Activated CD8-positive, alpha-beta memory T cell treated with anti-CD3 and anti-CD28 coated beads, Interleukin-2, amount 50 U/mL, for 1 hour (primary cell): ENCODE measurements around the gene APEX2.
"Not testable (repeated sequence)": the region's sequence is repeated elsewhere in the genome, so short reads cannot be mapped to it uniquely, and the experiment has no call there.

Experiments
- DNase-seq: peaks from one replicate; pipeline ENCODE4 v3.0.0-alpha.2; 2020; ENCODE audit errors: extremely low read depth

The APEX2 gene

DNA sequence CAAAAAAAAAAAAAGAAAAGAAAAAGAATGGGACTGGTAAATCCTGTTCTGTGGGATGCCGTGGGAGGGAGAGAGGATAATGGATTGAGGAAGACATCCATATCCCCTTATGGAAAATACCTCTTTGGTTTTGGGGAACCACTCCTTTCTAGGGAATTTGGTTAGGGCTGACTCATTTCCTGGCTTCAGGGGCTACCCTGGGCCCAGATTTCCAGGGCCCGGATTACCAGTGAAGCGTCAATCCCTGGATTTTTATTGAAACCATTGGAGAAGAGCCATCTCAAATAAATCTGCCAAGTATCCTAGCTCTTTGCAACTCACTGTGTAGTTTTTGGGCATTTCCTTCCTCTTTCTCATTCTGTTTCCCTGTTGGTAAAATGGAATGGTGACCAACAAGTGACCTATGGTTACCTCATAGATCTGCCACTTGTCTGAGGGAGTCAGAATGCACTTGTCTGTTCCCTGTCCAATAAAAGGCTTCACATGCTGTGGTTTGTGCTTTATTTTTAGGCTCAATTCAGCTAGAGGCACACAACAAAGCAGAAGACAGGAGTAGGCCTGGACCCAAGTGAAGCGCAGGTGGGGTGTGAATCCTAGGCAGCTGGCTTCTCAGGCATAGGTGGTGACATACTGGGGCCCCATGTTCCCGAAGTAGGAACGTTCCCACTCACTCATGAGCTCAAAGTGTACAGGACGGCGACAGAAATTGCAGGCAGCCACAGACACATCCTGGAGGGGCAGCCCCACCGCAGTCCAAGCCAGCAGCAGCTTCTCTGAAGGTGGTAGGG, 8.6 kb downstream of the APEX2 start:
- no peak for DNase-seq

DNA sequence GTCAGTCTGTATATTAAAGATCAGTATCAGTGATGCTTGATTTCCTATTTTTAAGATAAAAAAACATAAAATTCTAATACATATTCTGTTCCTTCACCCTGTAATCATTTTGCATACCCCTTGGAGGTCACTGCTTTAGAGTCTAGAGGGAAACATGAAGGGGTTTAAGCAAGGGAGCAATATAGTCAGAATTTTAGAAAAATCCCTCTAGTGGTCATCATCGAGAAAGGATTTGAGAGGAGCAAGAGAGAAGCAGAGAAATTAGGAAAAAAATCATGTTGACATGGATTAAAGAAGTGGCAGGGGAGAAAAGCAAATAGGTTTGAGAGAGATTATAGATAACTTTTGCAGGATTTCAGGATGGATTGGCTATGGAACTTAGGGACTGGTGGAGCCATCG, 11.1 kb downstream of the APEX2 start:
- DNase-seq = no peak

DNA sequence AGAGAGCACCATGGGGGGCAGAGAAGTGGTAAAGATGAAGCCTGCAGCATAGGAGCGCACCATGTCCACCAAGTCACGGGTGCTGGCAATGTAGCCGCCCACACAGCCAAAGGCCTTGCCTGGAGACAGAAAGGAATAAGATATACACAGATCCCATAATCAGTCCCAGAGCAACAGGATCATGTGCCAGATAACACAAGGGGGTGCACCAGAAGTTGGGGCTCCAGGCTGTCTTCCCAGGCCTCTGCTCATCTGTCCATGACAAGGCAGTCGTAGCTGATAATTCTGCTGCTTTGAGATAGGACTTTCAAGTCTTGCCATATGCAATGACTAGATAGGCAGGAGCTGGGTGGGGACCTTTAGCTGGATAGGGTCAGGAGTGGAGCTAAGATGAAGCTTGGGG, 14.7 kb downstream of the APEX2 start:
- no peak for DNase-seq

DNA sequence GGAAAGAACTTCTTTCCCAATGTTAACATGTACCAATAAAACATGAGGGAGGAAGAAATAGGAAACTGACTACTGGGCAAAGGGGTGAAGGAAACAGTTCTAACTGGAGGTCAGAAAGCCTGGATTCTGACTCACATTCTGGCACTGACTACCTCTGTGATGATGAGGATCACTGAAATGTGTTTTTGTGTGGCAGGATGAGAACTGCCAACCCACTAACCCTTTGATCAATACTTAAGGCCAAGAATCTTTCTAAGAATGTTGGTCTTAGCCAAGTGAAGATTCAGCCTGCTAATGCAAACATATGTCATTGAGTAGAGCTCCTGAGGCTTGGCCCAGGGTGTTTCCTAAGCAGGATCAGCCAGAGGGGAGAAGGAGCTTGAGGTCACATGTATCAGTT, 26.0 kb downstream of the APEX2 start:
- no peak for DNase-seq

DNA sequence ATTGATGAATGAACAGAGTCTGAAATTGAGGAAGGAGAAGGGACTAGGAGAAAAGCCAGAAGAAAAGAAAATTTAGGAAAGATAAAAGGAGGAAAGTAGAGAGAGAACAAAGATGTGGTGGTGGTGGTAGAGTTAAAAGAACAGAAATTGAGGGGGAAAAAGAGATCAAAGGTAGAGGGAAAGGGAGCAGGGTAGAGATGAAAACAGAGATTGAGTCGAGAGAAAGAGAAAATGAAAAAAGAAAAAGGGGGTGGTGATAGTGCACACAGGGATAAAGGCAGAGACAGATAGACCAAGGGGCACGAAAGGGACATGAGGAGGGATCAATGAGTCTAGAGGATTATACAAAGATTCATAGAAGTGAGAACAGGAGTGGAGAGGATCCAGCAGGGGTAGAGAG, 26.7 kb downstream of the APEX2 start:
- no peak for DNase-seq

DNA sequence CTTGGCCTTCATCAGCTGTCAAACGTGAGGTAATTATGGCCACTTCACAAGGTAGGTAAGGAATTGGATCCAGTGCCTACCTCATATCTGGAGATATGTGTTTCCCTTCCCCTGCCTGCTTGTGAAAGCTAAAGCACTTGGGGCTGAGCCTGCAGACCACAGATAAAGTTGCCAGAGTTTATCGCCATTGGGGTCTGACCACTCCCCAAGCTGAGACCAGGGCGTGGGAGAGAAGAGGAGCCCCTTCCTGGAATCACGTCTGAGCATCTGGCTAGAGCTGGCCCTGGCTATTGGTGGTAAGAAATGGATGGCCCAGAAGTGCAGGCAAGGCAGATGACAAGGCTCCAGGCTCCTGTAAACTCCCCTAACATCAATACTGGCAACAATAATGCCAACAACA, 27.9 kb downstream of the APEX2 start:
- DNase-seq = no peak

DNA sequence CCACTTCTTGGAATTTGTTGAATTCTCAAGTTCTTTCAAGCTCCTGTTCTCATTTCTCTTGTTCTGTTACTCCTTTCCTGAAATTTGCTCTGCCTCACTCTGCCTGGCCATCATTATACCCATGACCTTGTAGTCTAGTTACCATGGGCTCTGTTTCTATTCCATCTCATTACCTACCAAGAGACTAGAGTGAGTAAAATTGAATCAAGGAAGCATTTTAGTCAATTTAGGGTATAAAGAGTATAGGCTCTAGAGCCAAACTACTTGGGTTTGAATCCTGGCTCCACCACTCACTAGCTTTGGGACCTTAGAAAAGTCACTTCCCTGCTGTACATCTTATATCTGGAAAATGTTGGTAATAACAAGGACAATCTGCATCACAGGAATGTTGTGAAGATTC, 28.4 kb downstream of the APEX2 start:
- no peak for DNase-seq

DNA sequence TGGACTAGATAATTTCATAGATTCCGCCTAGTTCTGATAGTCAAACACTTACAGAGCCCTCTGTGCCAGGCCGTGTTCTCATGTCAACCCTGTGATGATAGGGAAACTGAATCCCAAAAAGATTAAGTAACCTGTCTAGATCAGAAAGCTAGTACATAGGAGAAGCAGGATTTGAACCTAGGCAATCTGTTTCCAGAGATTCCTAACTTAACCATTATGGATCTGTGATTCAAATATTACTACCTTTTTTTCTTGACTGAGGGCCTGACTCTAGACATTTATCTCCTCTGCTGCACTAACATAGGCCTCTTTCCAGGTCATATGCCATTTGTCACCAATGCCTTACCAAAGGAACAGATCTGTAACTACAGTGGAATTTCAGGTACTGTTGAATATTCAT, 29.1 kb downstream of the APEX2 start:
- no peak for DNase-seq

DNA sequence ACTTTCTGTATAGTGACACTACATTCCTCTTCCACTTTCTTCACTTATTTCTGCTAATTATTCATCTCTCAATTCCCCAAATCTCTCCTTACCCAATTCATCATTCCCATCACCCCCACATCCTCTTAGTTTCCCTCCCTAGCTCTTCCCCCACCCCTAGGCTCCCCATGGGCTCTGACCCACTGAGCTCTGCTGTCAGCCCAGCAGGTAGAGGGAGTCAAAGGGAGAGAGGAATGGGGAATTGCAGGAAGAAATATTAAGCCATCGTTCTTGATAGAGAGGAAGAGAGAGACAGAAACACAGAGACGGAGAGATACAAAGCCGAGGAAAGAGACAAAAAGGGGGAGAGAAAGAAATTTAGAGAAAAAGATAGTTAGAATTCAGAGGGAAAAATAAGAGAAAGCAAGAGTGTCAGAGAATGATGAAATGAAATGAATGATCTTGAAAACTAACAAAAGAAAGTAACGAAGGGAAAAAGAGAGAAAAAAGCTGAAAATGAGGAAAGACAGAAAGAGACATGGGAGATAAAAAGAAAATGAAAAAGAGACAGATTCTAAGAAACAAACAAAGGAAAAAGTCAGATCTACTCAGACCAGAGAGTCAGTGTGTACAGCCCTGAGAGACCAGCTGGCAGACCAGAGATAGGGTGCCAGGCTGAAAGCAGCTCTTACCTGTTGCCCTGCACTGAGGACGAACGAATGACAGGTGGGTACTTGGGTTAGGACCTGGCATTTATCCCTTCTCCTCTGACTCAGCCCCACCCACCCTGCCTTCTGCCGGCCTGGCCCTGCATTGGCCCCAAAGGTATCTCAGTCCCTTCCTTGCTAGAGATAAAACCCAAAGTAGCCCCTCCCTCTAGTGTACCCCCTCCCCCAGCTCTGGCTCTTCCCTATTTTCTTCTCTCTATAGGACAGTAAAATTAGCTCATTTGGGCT, 30.4 kb downstream of the APEX2 start, which contains the start of gene ALAS2:
Gene ALAS2 (minus strand): TSS at position 707 of the 935 bp plus-strand sequence. CDS start 4,977 bp downstream, outside the sequence.
- no peak for DNase-seq

DNA sequence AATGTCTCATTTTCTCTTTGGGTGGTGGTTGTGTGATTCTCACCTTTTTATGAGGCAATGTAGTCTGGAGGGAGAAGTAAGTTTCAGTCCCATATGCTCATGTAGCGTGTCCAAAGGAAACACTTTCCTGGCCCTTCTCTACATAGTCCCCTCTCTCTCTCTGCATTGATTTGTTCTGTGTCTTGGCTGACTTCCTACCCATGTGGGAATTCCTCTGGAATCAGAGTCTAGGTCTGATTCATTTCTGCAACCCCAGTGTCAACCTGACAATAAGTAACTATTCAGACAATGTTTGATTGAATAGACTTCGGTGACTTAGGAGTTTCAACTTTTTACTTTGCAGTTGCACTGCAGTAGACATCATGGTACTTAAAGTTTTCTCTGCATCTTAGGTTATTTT, 33.3 kb downstream of the APEX2 start:
- no peak for DNase-seq

DNA sequence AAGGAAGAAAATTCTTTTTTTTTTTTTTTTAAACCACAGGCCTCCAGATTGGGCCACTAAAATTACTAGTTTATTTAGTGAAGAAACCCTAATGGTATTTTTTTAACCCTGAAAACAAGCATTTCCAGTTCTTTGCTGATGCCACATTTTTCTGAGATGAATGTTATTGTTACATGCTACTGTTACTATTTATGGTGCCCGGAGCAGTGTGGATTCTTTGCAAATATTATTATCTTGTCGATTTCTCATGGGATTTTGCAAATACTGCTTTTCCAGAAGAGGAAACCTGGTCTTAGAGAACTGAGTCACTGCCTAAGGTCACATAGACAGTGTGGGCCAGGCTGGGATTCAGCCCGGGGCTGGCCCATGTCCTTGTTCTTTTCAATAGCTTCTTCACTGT, 39.3 kb downstream of the APEX2 start:
- no peak for DNase-seq

DNA sequence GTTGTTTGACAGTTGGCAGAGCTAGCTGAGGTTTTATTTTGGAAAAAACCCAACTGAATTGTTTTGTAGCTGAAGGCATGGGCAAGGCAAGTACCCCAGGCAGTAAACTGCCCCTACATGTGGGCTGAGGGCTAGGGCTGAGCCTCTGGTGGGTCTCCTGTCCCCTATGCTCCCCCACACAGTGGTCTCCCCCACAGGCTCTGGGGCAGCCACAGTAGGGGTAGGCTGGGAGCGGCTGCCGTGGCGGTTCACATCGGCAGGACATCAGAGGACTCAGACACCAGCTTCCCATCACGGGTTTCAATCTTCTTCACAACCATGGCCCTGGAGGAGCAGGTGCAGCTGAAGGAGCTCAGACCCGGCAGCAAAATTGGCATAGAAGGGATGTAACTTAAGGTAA, 41.4 kb downstream of the APEX2 start:
- DNase-seq = no peak

DNA sequence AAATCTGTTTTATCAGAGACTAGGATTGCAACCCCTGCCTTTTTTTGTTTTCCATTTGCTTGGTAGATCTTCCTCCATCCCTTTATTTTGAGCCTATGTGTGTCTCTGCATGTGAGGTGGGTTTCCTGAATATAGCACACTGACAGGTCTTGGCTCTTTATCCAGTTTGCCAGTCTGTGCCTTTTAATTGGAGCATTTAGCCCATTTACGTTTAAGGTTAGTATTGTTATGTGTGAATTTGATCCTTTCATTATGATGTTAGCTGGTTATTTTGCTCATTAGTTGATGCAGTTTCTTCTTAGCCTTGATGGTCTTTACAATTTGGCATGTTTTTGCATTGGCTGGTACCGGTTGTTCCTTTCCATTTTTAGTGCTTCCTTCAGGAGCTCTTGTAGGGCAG, 50.4 kb downstream of the APEX2 start:
- not testable (repeated sequence) for DNase-seq

DNA sequence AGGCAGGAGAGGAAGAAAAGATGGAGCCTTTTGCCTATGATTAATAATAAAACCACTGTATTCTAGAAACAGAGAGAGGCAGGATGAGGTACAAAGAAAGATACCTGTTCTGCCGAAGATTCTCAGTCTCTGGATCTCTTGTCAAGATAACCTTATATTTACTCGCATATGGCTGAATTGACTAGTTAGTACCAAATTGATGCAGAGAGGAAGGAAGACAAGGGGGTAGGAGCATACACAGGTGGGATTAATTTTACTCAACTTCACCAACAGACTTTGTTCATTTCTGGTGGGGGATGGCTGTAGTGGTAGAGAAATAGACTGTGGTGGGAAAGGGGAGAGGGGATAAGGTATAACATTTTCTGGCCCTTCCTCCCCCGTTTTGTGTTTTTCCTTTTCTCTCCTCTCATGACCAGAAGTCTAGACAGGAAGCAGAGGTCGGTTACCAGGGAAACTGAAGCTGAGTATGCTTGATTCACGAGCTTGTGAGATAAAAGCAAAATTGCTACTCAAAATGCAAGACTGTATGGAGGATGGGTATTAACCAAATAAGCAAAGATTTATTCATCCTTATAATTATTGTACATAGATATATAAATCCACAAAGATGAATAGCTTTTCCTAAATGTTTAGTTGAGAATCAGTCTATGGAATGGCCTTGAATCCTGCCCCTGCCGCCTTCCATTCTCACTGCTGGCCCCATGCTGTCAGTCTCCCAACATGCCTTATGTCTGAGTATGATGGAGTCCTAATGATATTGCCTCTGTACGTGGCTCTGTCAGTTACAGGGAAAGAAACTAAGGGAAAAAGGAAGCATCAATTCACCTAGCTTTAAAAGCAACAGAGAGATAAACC, 56.9 kb downstream of the APEX2 start:
- DNase-seq = peak; percentile 22

DNA sequence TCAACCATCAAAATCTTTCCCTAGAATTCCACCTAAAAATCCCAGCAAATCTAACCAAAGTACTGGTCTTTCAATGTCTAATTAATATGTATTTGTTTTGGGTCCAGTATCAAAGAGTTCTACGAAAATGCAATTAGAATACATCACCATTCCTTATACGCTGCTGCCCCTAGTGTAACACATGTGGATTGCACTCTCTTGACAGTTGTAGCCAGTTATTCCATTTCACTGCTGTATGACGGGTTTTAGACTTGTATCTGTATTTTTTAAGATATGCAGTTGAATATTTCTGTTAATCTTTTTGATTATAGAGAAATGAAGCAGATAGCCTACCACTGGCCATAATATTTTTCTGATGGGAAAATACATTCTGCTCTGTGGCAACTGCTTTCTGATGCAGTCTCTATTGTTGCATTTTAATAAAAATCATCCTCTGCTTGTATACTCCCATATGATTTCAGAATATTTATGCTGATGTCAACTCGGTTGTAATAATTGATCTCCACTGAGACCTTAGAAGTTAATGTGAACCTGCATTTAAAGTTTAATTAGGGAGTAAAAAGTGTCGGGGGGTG, 57.6 kb downstream of the APEX2 start:
- DNase-seq = no peak
